ENCODE measurements around the gene ANO2. TPM values are rescaled to one million over a fixed set of nuclear protein-coding genes. Genes with fewer than 3 reads are reported as not detected.
A peak's percentile ranks its signal among the peaks of the same experiment; 100 is the strongest.

ANO2 gene
- total RNA-seq, 1 experiment from 2014 or later, result not detected

GRCh38 chr12:5588591-5588990 lies 356.5 kb downstream of the ANO2 start:
- Histone ChIP-seq H3K4me3 (no peak overlapping the region), H3K27me3 (replicated peaks) (no peaks in the 10 kb centered on the region), H3K36me3 (no peaks in the 10 kb centered on the region), H3K4me1 (replicated peaks) (peaks cover 15% of the 10 kb centered on the region), H3K27ac (no peak overlapping the region), H3K9me3 (replicated peaks) (no peaks in the 10 kb centered on the region)
- no peak for DNase-seq (ENCODE audit: low read depth in 1 of 2, low spot score in 2 of 2)

- Histone ChIP-seq H3K9me3 (replicated peaks) (no peaks in the 10 kb centered on the region), H3K27me3 (replicated peaks) (no peaks in the 10 kb centered on the region), H3K4me1 (replicated peaks) (peaks cover 15% of the 10 kb centered on the region), H3K27ac (no peak overlapping the region), H3K4me3 (no peak overlapping the region), H3K36me3 (no peaks in the 10 kb centered on the region)
- no peak for DNase-seq (ENCODE audit: low read depth in 1 of 2, low spot score in 2 of 2)
These were observed 356.9 kb downstream of the ANO2 start for GRCh38 chr12:5588176-5588575.

DNA sequence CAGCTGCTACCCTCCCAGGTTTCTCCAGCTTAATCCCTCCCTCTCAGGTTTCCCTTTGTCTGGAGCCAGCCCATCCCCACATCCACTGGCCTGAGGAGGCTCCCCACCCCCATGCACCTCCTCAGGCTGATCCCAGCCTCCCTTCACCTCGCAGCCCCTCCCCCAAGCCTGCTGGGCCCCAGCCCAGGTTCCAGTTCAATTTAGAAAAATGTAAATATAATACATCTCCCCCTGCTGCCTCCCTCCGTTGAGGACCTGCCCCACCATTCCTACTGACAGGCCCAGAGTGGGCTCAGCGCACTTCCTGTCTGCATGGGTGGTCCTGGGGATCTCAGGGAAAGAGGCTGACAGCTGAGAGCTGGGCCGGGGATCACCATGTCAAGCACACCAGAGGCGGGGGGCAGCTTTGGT lies 357.3 kb downstream of the ANO2 start:
- peaks cover 11% of the 10 kb centered on the region for H3K4me1 ChIP-seq (replicated peaks)

GRCh38 chr12:5586201-5586600 lies 358.9 kb downstream of the ANO2 start:
- no peak overlapping the region for H3K4me3 ChIP-seq
- peaks cover 3% of the 10 kb centered on the region; the same call in 1 of the 2 replicates for H3K27me3 ChIP-seq (replicated peaks)
- peak in 1 of 2 experiments; percentile 33 for DNase-seq (ENCODE audit: low read depth in 1 of 2, low spot score in 2 of 2)
- no peak overlapping the region for H3K27ac ChIP-seq
- no peaks in the 10 kb centered on the region for H3K9me3 ChIP-seq (replicated peaks)
- peaks cover 11% of the 10 kb centered on the region for H3K4me1 ChIP-seq (replicated peaks)
- no peaks in the 10 kb centered on the region for H3K36me3 ChIP-seq

More for the DNA sequence above, 357.3 kb downstream of the ANO2 start:
- no peak overlapping the region for H3K4me3 ChIP-seq
- no peaks in the 10 kb centered on the region for H3K9me3 ChIP-seq (replicated peaks)
- no peak overlapping the region for H3K27ac ChIP-seq
- no peaks in the 10 kb centered on the region for H3K36me3 ChIP-seq
- no peaks in the 10 kb centered on the region; the same call in 1 of the 2 replicates for H3K27me3 ChIP-seq (replicated peaks)
- no peak for DNase-seq (ENCODE audit: low read depth in 1 of 2, low spot score in 2 of 2)

DNA sequence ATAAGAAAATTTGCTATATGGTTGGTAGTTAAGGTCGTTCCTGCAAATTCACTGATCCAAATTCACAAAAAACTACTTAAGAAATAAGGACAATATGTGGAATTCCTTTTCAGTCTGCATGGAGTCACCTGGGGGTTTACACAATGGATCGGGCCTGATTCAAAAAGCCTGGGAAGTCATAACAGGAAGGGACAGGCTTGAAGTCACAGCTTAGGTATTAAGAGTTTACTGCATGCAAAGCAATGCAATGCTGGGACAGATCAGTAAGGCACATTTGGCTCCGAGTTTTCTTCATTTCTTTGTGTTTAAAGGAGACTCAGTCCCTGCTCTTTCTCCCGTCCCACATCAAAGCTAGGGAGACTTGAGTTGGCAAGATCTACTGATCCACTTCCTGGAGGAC lies 359.9 kb downstream of the ANO2 start:
- Histone ChIP-seq H3K4me1 (replicated peaks) (peaks cover 11% of the 10 kb centered on the region), H3K36me3 (no peaks in the 10 kb centered on the region), H3K27me3 (replicated peaks) (peaks cover 8% of the 10 kb centered on the region), H3K9me3 (replicated peaks) (no peaks in the 10 kb centered on the region), H3K4me3 (no peak overlapping the region), H3K27ac (no peak overlapping the region)
- no peak for DNase-seq (ENCODE audit: low read depth in 1 of 2, low spot score in 2 of 2)

GRCh38 chr12:5584412-5585175 lies 360.5 kb downstream of the ANO2 start:
- no peaks in the 10 kb centered on the region for H3K9me3 ChIP-seq (replicated peaks)
- no peak for DNase-seq (ENCODE audit: low read depth in 1 of 2, low spot score in 2 of 2)
- H3K4me3 ChIP-seq, result no peak overlapping the region
- peaks cover 11% of the 10 kb centered on the region for H3K4me1 ChIP-seq (replicated peaks)
- H3K36me3 ChIP-seq, result no peaks in the 10 kb centered on the region
- no peak overlapping the region for H3K27ac ChIP-seq
- peaks cover 12% of the 10 kb centered on the region for H3K27me3 ChIP-seq (replicated peaks)

DNA sequence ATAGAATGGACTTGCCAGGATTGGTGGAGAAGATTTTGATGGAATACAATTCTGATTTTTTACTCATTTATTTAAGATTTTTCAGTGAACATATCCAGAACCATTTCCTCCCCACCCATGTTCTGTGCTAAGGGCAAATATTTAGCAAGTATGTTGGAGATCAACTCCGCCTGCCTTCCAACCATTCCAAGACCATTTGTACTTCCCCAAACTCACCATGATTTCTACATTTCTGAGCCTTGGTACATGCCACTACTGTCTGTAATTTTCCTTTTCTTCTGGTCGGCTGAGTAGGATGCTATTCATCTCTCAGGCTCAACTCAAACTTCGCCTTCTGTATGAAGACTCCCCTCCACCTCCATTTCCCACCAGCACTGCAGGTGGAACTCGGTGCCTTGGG lies 362.5 kb downstream of the ANO2 start:
- Histone ChIP-seq H3K27ac (no peak overlapping the region), H3K4me1 (replicated peaks) (peaks cover 11% of the 10 kb centered on the region), H3K4me3 (no peak overlapping the region), H3K36me3 (no peaks in the 10 kb centered on the region), H3K9me3 (replicated peaks) (no peaks in the 10 kb centered on the region), H3K27me3 (replicated peaks) (peaks cover 17% of the 10 kb centered on the region)
- DNase-seq (ENCODE audit: low read depth in 1 of 2, low spot score in 2 of 2), result no peak

DNA sequence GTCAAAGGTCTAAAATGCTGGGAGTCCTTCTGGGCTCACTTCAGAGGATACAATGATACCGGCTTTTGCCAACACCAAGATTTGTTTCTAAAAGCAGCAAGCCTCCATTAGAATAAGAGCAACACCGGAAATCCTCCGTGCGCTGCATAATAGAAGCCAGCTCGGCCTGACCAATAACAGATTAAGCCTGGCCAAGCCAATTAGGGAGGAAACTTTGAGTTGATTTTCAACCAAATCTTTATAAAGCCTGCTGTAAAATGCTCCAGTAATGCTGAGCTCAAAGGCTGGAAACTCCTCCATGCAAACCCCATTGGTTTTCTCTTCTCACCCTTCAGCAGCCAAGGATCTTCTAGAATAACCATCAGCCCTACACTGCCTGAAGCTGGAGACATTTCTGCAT lies 363.0 kb downstream of the ANO2 start:
- no peak overlapping the region for H3K27ac ChIP-seq
- no peak for DNase-seq (ENCODE audit: low read depth in 1 of 2, low spot score in 2 of 2)
- H3K27me3 ChIP-seq (replicated peaks), result peaks cover 17% of the 10 kb centered on the region
- peaks cover 11% of the 10 kb centered on the region for H3K4me1 ChIP-seq (replicated peaks)
- no peaks in the 10 kb centered on the region for H3K9me3 ChIP-seq (replicated peaks)
- no peak overlapping the region for H3K4me3 ChIP-seq
- H3K36me3 ChIP-seq, result no peaks in the 10 kb centered on the region

DNA sequence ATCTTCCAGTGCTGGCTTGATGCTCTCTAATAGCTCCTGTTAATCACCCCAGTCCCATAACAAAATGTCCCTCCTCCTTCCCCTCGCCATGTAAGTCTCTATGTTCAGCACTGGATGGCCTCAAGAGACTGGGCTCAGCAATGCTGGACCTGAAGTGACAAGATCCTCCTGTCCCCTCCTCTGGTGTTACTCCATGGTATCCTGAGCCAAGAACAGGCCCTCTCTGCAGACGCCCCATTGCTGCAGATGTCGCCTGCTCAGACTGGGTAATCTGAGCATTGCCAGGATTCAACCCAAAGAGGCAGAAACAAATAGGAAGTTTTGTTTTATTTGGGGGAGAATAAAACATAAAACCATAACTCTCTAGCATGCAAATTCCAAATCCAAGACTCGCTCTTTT lies 363.4 kb downstream of the ANO2 start:
- Histone ChIP-seq H3K9me3 (replicated peaks) (no peaks in the 10 kb centered on the region), H3K36me3 (no peaks in the 10 kb centered on the region), H3K4me1 (replicated peaks) (peaks cover 8% of the 10 kb centered on the region), H3K4me3 (no peak overlapping the region), H3K27me3 (replicated peaks) (peaks cover 19% of the 10 kb centered on the region), H3K27ac (no peak overlapping the region)
- no peak for DNase-seq (ENCODE audit: low read depth in 1 of 2, low spot score in 2 of 2)

DNA sequence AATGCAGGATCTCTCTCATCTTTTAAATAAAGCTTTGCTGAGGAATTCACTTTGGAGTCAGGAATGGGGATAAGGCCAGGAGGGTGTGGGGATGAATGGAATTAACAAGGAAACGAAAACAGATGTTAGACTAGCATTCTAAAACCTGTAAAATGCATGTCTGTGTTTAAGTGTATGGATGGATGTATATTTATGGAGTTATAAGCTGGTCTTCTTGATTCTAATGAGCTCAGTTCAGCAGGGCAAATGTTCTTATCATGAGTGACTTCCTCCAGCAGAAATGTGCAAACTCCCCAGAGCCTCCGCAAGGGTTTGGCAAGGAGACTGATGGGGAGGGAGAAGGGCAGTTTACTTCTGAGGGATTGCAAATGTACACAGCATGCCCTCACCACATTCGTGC lies 364.0 kb downstream of the ANO2 start:
- DNase-seq (ENCODE audit: low read depth in 1 of 2, low spot score in 2 of 2), result no peak
- H3K36me3 ChIP-seq, result no peaks in the 10 kb centered on the region
- H3K4me1 ChIP-seq (replicated peaks), result peaks cover 2% of the 10 kb centered on the region
- no peak overlapping the region for H3K4me3 ChIP-seq
- H3K9me3 ChIP-seq (replicated peaks), result no peaks in the 10 kb centered on the region
- no peak overlapping the region for H3K27ac ChIP-seq
- H3K27me3 ChIP-seq (replicated peaks), result peaks cover 22% of the 10 kb centered on the region

GRCh38 chr12:5578775-5579174 lies 366.3 kb downstream of the ANO2 start:
- H3K27me3 ChIP-seq (replicated peaks), result peaks cover 22% of the 10 kb centered on the region
- H3K4me3 ChIP-seq, result no peak overlapping the region
- H3K9me3 ChIP-seq (replicated peaks), result no peaks in the 10 kb centered on the region
- H3K4me1 ChIP-seq (replicated peaks), result no peaks in the 10 kb centered on the region
- no peaks in the 10 kb centered on the region for H3K36me3 ChIP-seq
- no peak for DNase-seq (ENCODE audit: low read depth in 1 of 2, low spot score in 2 of 2)
- H3K27ac ChIP-seq, result no peak overlapping the region

DNA sequence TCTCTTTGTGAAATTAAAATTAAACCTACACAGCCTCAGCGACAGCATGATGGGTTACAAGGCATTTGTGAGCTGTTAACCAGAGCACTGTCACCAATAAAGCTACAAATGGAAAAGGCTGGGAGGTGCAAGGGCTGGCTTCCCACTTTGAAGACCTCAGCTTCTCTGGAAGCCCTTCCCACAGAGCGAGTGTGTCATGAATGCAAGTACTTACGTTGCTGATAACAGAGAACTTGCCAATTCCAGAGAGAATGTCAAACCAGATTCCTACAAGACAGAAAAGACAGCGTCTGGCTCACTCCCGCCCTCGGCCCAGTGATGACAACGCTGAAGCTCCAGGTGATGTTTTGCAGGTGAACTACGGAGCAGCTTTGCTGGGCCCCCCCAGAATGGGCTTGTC lies 367.3 kb downstream of the ANO2 start:
- H3K27ac ChIP-seq, result no peak overlapping the region
- H3K4me1 ChIP-seq (replicated peaks), result no peaks in the 10 kb centered on the region
- H3K9me3 ChIP-seq (replicated peaks), result no peaks in the 10 kb centered on the region
- no peak for DNase-seq (ENCODE audit: low read depth in 1 of 2, low spot score in 2 of 2)
- H3K36me3 ChIP-seq, result no peaks in the 10 kb centered on the region
- H3K4me3 ChIP-seq, result no peak overlapping the region
- peaks cover 22% of the 10 kb centered on the region for H3K27me3 ChIP-seq (replicated peaks)

DNA sequence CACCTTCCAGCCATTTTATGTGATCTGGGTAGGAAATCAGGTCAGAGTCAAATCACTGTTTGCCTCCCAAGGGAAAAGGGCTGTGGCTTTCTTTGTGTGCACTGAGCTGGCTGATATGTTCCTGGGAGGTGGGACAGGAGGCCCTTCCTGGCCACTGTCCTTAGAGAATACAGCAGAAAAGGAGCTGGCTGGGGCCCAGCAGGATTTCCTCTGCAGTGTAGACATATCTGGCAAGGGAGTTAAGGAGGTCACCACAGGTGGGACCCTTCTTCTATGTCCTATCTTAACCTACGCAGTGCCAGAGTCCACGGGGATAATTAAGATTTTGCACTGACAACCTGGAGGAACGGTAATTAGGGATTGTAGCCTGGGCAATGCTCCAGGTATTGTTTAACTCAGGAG lies 367.8 kb downstream of the ANO2 start:
- H3K36me3 ChIP-seq, result no peaks in the 10 kb centered on the region
- no peaks in the 10 kb centered on the region for H3K9me3 ChIP-seq (replicated peaks)
- peaks cover 26% of the 10 kb centered on the region for H3K27me3 ChIP-seq (replicated peaks)
- no peak overlapping the region for H3K4me3 ChIP-seq
- H3K27ac ChIP-seq, result no peak overlapping the region
- H3K4me1 ChIP-seq (replicated peaks), result no peaks in the 10 kb centered on the region
- no peak for DNase-seq (ENCODE audit: low read depth in 1 of 2, low spot score in 2 of 2)

- Histone ChIP-seq H3K36me3 (no peaks in the 10 kb centered on the region), H3K9me3 (replicated peaks) (no peaks in the 10 kb centered on the region), H3K27me3 (replicated peaks) (peaks cover 25% of the 10 kb centered on the region), H3K4me3 (no peak overlapping the region), H3K27ac (no peak overlapping the region), H3K4me1 (replicated peaks) (no peaks in the 10 kb centered on the region)
- DNase-seq (ENCODE audit: low read depth in 1 of 2, low spot score in 2 of 2), result no peak
These were observed 369.1 kb downstream of the ANO2 start for GRCh38 chr12:5575987-5576386.

DNA sequence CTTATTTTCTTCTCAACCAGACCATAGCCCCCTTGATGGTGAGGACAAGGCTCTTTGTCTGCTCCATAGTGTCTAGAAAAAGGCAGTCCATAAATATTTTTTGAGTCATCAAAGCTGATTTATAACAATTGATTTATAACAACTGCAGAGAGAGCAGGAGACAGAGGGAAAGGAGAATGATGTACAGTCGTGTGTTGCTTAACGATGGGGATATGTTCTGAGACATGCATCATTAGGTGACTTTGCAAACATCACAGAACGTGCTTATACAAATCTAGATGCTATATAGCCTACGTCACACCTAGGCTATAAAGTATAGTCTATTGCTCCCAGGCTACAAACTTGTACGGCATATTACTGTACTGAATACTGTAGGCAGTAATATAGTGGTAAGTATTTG lies 369.8 kb downstream of the ANO2 start:
- Histone ChIP-seq H3K4me1 (replicated peaks) (no peaks in the 10 kb centered on the region), H3K4me3 (no peak overlapping the region), H3K36me3 (no peaks in the 10 kb centered on the region), H3K9me3 (replicated peaks) (no peaks in the 10 kb centered on the region), H3K27ac (no peak overlapping the region), H3K27me3 (replicated peaks) (peaks cover 21% of the 10 kb centered on the region)
- no peak for DNase-seq (ENCODE audit: low read depth in 1 of 2, low spot score in 2 of 2)
